ENCODE results near the gene PHACTR4. TPM values are rescaled to one million over a fixed set of nuclear protein-coding genes. Genes with fewer than 3 reads are reported as not detected.

The PHACTR4 gene
- total and polyA plus RNA-seq, 9 of the 15 experiments (the other 6 are each of a cell fraction or from before 2014, with no cell fraction given) = 6.4 to 43.6 (median 14.2) TPM

- TF ChIP-seq GTF3C2 (IDR thresholded peaks at IDR 0.05; ENCODE audit: borderline replicate concordance, extremely low read depth, insufficient read length) (peak; percentile 51), KAT2B (IDR thresholded peaks at IDR 0.05; ENCODE audit: low read depth, low read length) (no peak), ZNF830 (CRISPR knock-in tag; IDR thresholded peaks at IDR 0.05) (no peak), SRSF3 (IDR thresholded peaks at IDR 0.05; ENCODE audit: insufficient read depth, low read length) (no peak), HLTF (IDR thresholded peaks at IDR 0.05) (0 out of 2 replicates have a peak, but pooled peaks have one; percentile 59), ZNF12 (CRISPR knock-in tag; IDR thresholded peaks at IDR 0.05) (no peak), THRAP3 (IDR thresholded peaks at IDR 0.05; ENCODE audit: borderline replicate concordance) (peak; percentile 85; the same call in 1 of the 2 replicates)
- TF ChIP-seq, protein P1, sequence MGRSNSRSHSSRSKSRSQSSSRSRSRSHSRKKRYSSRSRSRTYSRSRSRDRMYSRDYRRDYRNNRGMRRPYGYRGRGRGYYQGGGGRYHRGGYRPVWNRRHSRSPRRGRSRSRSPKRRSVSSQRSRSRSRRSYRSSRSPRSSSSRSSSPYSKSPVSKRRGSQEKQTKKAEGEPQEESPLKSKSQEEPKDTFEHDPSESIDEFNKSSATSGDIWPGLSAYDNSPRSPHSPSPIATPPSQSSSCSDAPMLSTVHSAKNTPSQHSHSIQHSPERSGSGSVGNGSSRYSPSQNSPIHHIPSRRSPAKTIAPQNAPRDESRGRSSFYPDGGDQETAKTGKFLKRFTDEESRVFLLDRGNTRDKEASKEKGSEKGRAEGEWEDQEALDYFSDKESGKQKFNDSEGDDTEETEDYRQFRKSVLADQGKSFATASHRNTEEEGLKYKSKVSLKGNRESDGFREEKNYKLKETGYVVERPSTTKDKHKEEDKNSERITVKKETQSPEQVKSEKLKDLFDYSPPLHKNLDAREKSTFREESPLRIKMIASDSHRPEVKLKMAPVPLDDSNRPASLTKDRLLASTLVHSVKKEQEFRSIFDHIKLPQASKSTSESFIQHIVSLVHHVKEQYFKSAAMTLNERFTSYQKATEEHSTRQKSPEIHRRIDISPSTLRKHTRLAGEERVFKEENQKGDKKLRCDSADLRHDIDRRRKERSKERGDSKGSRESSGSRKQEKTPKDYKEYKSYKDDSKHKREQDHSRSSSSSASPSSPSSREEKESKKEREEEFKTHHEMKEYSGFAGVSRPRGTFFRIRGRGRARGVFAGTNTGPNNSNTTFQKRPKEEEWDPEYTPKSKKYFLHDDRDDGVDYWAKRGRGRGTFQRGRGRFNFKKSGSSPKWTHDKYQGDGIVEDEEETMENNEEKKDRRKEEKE (IDR thresholded peaks at IDR 0.05; ENCODE audit: borderline replicate concordance in 1 of 2, control insufficient read depth in 1 of 2, low read depth in 2 of 2, low read length in 1 of 2) = no peak
- TF ChIP-seq, protein P2, sequence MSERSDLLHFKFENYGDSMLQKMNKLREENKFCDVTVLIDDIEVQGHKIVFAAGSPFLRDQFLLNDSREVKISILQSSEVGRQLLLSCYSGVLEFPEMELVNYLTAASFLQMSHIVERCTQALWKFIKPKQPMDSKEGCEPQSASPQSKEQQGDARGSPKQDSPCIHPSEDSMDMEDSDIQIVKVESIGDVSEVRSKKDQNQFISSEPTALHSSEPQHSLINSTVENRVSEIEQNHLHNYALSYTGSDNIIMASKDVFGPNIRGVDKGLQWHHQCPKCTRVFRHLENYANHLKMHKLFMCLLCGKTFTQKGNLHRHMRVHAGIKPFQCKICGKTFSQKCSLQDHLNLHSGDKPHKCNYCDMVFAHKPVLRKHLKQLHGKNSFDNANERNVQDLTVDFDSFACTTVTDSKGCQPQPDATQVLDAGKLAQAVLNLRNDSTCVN (CRISPR knock-in tag; IDR thresholded peaks at IDR 0.05) = no peak
- TF ChIP-seq, protein P3, sequence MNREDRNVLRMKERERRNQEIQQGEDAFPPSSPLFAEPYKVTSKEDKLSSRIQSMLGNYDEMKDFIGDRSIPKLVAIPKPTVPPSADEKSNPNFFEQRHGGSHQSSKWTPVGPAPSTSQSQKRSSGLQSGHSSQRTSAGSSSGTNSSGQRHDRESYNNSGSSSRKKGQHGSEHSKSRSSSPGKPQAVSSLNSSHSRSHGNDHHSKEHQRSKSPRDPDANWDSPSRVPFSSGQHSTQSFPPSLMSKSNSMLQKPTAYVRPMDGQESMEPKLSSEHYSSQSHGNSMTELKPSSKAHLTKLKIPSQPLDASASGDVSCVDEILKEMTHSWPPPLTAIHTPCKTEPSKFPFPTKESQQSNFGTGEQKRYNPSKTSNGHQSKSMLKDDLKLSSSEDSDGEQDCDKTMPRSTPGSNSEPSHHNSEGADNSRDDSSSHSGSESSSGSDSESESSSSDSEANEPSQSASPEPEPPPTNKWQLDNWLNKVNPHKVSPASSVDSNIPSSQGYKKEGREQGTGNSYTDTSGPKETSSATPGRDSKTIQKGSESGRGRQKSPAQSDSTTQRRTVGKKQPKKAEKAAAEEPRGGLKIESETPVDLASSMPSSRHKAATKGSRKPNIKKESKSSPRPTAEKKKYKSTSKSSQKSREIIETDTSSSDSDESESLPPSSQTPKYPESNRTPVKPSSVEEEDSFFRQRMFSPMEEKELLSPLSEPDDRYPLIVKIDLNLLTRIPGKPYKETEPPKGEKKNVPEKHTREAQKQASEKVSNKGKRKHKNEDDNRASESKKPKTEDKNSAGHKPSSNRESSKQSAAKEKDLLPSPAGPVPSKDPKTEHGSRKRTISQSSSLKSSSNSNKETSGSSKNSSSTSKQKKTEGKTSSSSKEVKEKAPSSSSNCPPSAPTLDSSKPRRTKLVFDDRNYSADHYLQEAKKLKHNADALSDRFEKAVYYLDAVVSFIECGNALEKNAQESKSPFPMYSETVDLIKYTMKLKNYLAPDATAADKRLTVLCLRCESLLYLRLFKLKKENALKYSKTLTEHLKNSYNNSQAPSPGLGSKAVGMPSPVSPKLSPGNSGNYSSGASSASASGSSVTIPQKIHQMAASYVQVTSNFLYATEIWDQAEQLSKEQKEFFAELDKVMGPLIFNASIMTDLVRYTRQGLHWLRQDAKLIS (CRISPR knock-in tag; IDR thresholded peaks at IDR 0.05) = peak; percentile 65; the same call in 1 of the 2 replicates
Observed at GRCh38 chr1:28328228-28328648, 41.3 kb upstream of the PHACTR4 start (continued).

All from K562 (cell line).